H1 (cell line): ENCODE data around the gene TP53. TPM values are rescaled to one million over a fixed set of nuclear protein-coding genes. Genes with fewer than 3 reads are reported as not detected.

ENCODE experiments used
- CTCF ChIA-PET: fragments of 300-600 bp; sonication (Branson Sonifier 250); formaldehyde crosslinking; loops from one replicate; lab custom pipeline; 2021; ENCODE audit not compliant: partially characterized antibody; lab: Charles Lee
- POLR2A ChIA-PET: fragments of 300-600 bp; sonication (Branson Sonifier 250); formaldehyde crosslinking; loops from one replicate; lab custom pipeline; 2021; ENCODE audit warnings: inconsistent platforms; ENCODE audit not compliant: partially characterized antibody; lab: Charles Lee
- DNase-seq, 2 experiments: peaks; one replicate each; pipeline versions ENCODE4 v3.0.0 to v3.0.0-alpha.2; 2010 to 2022; ENCODE audit warnings: low spot score in 2 of 2, low read depth in 1 of 2, mixed read lengths in 1 of 2
- FAIRE-seq: peaks from 2 replicates; lab custom pipeline; 2011; peaks lifted over from hg19 to GRCh38; lab: Jason Lieb, UNC
- H2AFZ ChIP-seq: 2 replicates; pipeline ENCODE4 v1.8.1; 2012; ENCODE audit warnings: low read length, inconsistent platforms
- H2AK5ac ChIP-seq: 2 replicates; pipeline ENCODE4 v1.6.1; 2013; ENCODE audit warnings: low read depth, low read length
- H2BK120ac ChIP-seq: replicated peaks from 2 replicates; pipeline ENCODE3; 2013; ENCODE audit warnings: low read depth, low read length, inconsistent platforms
- H2BK12ac ChIP-seq: 2 replicates; pipeline ENCODE4 v1.6.1; 2013; ENCODE audit warnings: low read depth, low read length
- H2BK15ac ChIP-seq: 2 replicates; pipeline ENCODE4 v1.6.1; 2013; ENCODE audit warnings: low read length
- H2BK20ac ChIP-seq: 2 replicates; pipeline ENCODE4 v1.6.1; 2013; ENCODE audit warnings: low read length
- H2BK5ac ChIP-seq: 2 replicates; pipeline ENCODE4 v1.6.1; 2013; ENCODE audit warnings: low read depth, low read length
- H3K14ac ChIP-seq: 2 replicates; pipeline ENCODE4 v1.6.1; 2013; ENCODE audit warnings: inconsistent platforms; ENCODE audit not compliant: insufficient read length
- H3K18ac ChIP-seq: 2 replicates; pipeline ENCODE4 v1.6.1; 2013; ENCODE audit warnings: low read length; ENCODE audit errors: extremely low read depth
- H3K23ac ChIP-seq: 2 replicates; pipeline ENCODE4 v1.6.1; 2013; ENCODE audit warnings: inconsistent platforms; ENCODE audit not compliant: insufficient read length
- H3K23me2 ChIP-seq: 2 replicates; pipeline ENCODE4 v1.6.1; 2013; ENCODE audit warnings: low read depth, low read length
- H3K27ac ChIP-seq: 2 replicates; pipeline ENCODE4 v1.6.1; 2011; ENCODE audit warnings: low read depth, low read length, inconsistent platforms
- H3K27me3 ChIP-seq, 4 experiments: replicated peaks in 1 of 4; 1 replicate in 1 of 4; 2 replicates in 3 of 4; pipeline versions ENCODE4 v1.6.1 to v1.8.1; 2011 to 2013; ENCODE audit warnings: low read length in 3 of 4, mild to moderate bottlenecking in 3 of 4, inconsistent platforms in 2 of 4, mixed read lengths in 2 of 4, moderate library complexity in 1 of 4; ENCODE audit not compliant: control insufficient read depth in 3 of 4, insufficient read depth in 3 of 4; ENCODE audit errors: extremely low read depth in 1 of 4
- H3K36me3 ChIP-seq, 4 experiments: 2 replicates each; pipeline versions ENCODE4 v1.6.1 to v1.8.1; 2011 to 2013; ENCODE audit warnings: mild to moderate bottlenecking in 4 of 4, low read length in 3 of 4, moderate library complexity in 2 of 4, control low read depth in 1 of 4, inconsistent platforms in 1 of 4; ENCODE audit not compliant: insufficient read depth in 4 of 4, control insufficient read depth in 2 of 4
- H3K4ac ChIP-seq: replicated peaks from 2 replicates; pipeline ENCODE3; 2013; ENCODE audit warnings: low read length, low read depth, mixed read lengths, inconsistent platforms; ENCODE audit not compliant: insufficient read length
- H3K4me1 ChIP-seq, 4 experiments: replicated peaks in 1 of 4; 1 replicate in 1 of 4; 2 replicates in 3 of 4; pipeline versions ENCODE4 v1.6.1 to v1.8.1; 2011 to 2013; ENCODE audit warnings: low read length in 3 of 4, inconsistent platforms in 2 of 4, mixed read lengths in 1 of 4; ENCODE audit not compliant: insufficient read depth in 4 of 4, control insufficient read depth in 3 of 4
- H3K4me2 ChIP-seq, 2 experiments: 2 replicates each; pipeline versions ENCODE4 v1.6.1 to v1.8.1; 2011 to 2013; ENCODE audit warnings: low read depth in 2 of 2, low read length in 2 of 2, control low read depth in 1 of 2, inconsistent platforms in 1 of 2, mild to moderate bottlenecking in 1 of 2; ENCODE audit not compliant: insufficient read depth in 1 of 2
- H3K4me3 ChIP-seq, 4 experiments: fragments of 200-600, 300-600 bp in 1 of 4; sonication (generic), shearing (Covaris generic), sonication (Bioruptor Twin) in 1 of 4; 2 replicates each; pipeline versions ENCODE4 v1.5.1 to v1.8.1; 2011 to 2016; ENCODE audit warnings: low read length in 4 of 4, low read depth in 3 of 4, control low read depth in 2 of 4, inconsistent platforms in 2 of 4, mild to moderate bottlenecking in 2 of 4, mixed read lengths in 1 of 4, moderate library complexity in 1 of 4; ENCODE audit not compliant: insufficient read depth in 2 of 4; ENCODE audit errors: extremely low read depth in 1 of 4
- H3K56ac ChIP-seq: replicated peaks from 2 replicates; pipeline ENCODE3; 2013; ENCODE audit warnings: low read depth, mild to moderate bottlenecking, mixed read lengths, low read length, inconsistent platforms; ENCODE audit not compliant: insufficient read length
- H3K79me1 ChIP-seq: 2 replicates; pipeline ENCODE4 v1.6.1; 2013; ENCODE audit warnings: low read depth, low read length, control low read depth
- H3K79me2 ChIP-seq, 2 experiments: 2 replicates each; pipeline versions ENCODE4 v1.6.1 to v1.8.1; 2012 to 2013; ENCODE audit warnings: low read length in 2 of 2, mild to moderate bottlenecking in 2 of 2, inconsistent platforms in 1 of 2; ENCODE audit not compliant: insufficient read depth in 2 of 2, control insufficient read depth in 1 of 2
- H3K9ac ChIP-seq, 4 experiments: replicated peaks in 1 of 4; 1 replicate in 1 of 4; 2 replicates in 3 of 4; pipeline versions ENCODE4 v1.6.1 to v1.8.1; 2011 to 2013; ENCODE audit warnings: low read depth in 3 of 4, low read length in 3 of 4, control low read depth in 2 of 4, mild to moderate bottlenecking in 2 of 4, moderate library complexity in 2 of 4, inconsistent platforms in 1 of 4; ENCODE audit errors: extremely low read depth in 1 of 4
- H3K9me3 ChIP-seq, 2 experiments: 2 replicates each; pipeline versions ENCODE4 v1.6.1 to v1.8.1; 2012 to 2013; ENCODE audit warnings: mild to moderate bottlenecking in 2 of 2, moderate library complexity in 2 of 2, control low read depth in 1 of 2, inconsistent platforms in 1 of 2, low read depth in 1 of 2, low read length in 1 of 2, mixed read lengths in 1 of 2; ENCODE audit not compliant: insufficient read depth in 2 of 2
- H4K20me1 ChIP-seq, 2 experiments: replicated peaks in 1 of 2; 2 replicates each; pipeline versions ENCODE3 to v1.8.1; 2011 to 2013; ENCODE audit warnings: inconsistent platforms in 2 of 2, low read length in 2 of 2, mild to moderate bottlenecking in 1 of 2; ENCODE audit not compliant: insufficient read depth in 2 of 2, control insufficient read depth in 1 of 2
- H4K5ac ChIP-seq: 2 replicates; pipeline ENCODE4 v1.6.1; 2013; ENCODE audit warnings: low read length, low read depth, mixed read lengths, inconsistent platforms; ENCODE audit not compliant: insufficient read length
- H4K8ac ChIP-seq: 2 replicates; pipeline ENCODE4 v1.8.0; 2013; ENCODE audit warnings: mild to moderate bottlenecking, moderate library complexity, low read length, inconsistent platforms; ENCODE audit not compliant: insufficient read depth; ENCODE audit errors: extremely low read depth
- H4K91ac ChIP-seq: replicated peaks from 2 replicates; pipeline ENCODE3; 2013; ENCODE audit warnings: low read length, mixed read lengths, inconsistent platforms; ENCODE audit not compliant: insufficient read length
- BCL11A ChIP-seq, 2 experiments: IDR thresholded peaks; one replicate each; pipeline ENCODE4 v1.6.1; 2011; ENCODE audit warnings: low read depth in 2 of 2, low read length in 2 of 2, mild to moderate bottlenecking in 2 of 2
- BRCA1 ChIP-seq: IDR thresholded peaks from 2 replicates; pipeline ENCODE4 v1.6.1; 2012; ENCODE audit warnings: low read depth, low read length, improper control_type of control experiment
- E2F6 ChIP-seq: IDR thresholded peaks from 2 replicates; pipeline ENCODE4 v1.6.1; 2012; ENCODE audit warnings: inconsistent platforms
- MAFK ChIP-seq: IDR thresholded peaks from 2 replicates; pipeline ENCODE4 v1.6.1; 2012; ENCODE audit warnings: low read depth, mild to moderate bottlenecking, improper control_type of control experiment, low read length
- NANOG ChIP-seq: IDR thresholded peaks from 2 replicates; pipeline ENCODE4 v1.6.1; 2011; ENCODE audit warnings: low read length, low read depth, mild to moderate bottlenecking, inconsistent platforms; ENCODE audit not compliant: insufficient read depth, poor library complexity, severe bottlenecking
- NRF1 ChIP-seq: IDR thresholded peaks from 2 replicates; pipeline ENCODE4 v1.6.1; 2011; ENCODE audit warnings: mild to moderate bottlenecking, low read depth, low read length, improper control_type of control experiment
- POLR2A ChIP-seq, 2 experiments: IDR thresholded peaks; 1 replicate in 1 of 2; 2 replicates in 1 of 2; pipeline ENCODE4 v1.6.1; 2011; ENCODE audit warnings: low read depth in 2 of 2, low read length in 2 of 2, mild to moderate bottlenecking in 2 of 2; ENCODE audit errors: control extremely low read depth in 1 of 2
- RXRA ChIP-seq: IDR thresholded peaks from 2 replicates; pipeline ENCODE4 v1.6.1; 2011; ENCODE audit warnings: low read depth, mild to moderate bottlenecking, low read length, moderate library complexity; ENCODE audit not compliant: insufficient read depth
- SAP30 ChIP-seq: fragments of 300-600 bp; sonication (generic); IDR thresholded peaks from 2 replicates; pipeline ENCODE4 v1.7.1; 2012; ENCODE audit warnings: low read length, moderate library complexity, mild to moderate bottlenecking, inconsistent platforms; ENCODE audit not compliant: insufficient read depth, insufficient replicate concordance
- TEAD4 ChIP-seq: IDR thresholded peaks from 2 replicates; pipeline ENCODE4 v1.6.1; 2012; ENCODE audit warnings: low read depth, low read length, inconsistent platforms, mixed read lengths
- WGBS, 2 experiments: shearing (Covaris generic) in 1 of 2; methylation state at CpG; one replicate each; pipeline versions ENCODE4 v1.1.6 to v1.1.7; 2013 to 2015; ENCODE audit warnings: low lambda C conversion rate in 2 of 2, mixed read lengths in 2 of 2, inconsistent platforms in 1 of 2, low coverage in 1 of 2, missing lambda C conversion rate in 1 of 2; ENCODE audit not compliant: insufficient replicate concordance in 2 of 2, insufficient coverage in 1 of 2, insufficient read length in 1 of 2; ENCODE audit errors: extremely low coverage in 1 of 2, missing lambda C conversion rate in 1 of 2; 5-methylcytosine and 5-hydroxymethylcytosine counted together
- polyA plus RNA-seq, 7 experiments: library from polyadenylated mRNA; depleted of rRNA in 3 of 7; stranded (reverse) in 5 of 7; unstranded in 2 of 7; fragments of >200 nt in 5 of 7; fragments of 200-250 nt in 2 of 7; gene quantifications; 1 replicate in 5 of 7; 2 replicates in 1 of 7; 4 replicates in 1 of 7; pipeline versions ENCODE4 v1.2.1 to v1.2.3, GENCODE V29; 2011 to 2013; ENCODE audit warnings: missing spikeins in 2 of 7, mixed read lengths in 2 of 7
- total RNA-seq: library from RNA; stranded (reverse); fragmentation: NEBNext Ultra II Directional; extraction: Animal tissue kit (Norgen Biotek cat#: 25700); gene quantifications from 2 replicates; pipeline ENCODE4 v1.2.1, GENCODE V29; 2021

Gene TP53
- total and polyA plus RNA-seq, 2 of the 8 experiments (the other 6 are each of a cell fraction or from before 2014, with no cell fraction given) = 143 to 198 TPM

- Histone ChIP-seq H3K9ac (no peak overlapping the region), H3K18ac (no peak overlapping the region), H3K23ac (no peak overlapping the region), H3K23me2 (no peaks in the 10 kb centered on the region), H3K27ac (no peak overlapping the region), H2BK5ac (no peak overlapping the region), H4K20me1 (no peaks in the 10 kb centered on the region), H2BK120ac (no peak overlapping the region), H3K14ac (no peak overlapping the region), H3K79me1 (no peaks in the 10 kb centered on the region), H4K5ac (no peak overlapping the region), H3K56ac (no peak overlapping the region), H3K4ac (no peak overlapping the region), H4K91ac (no peak overlapping the region), H3K4me2 (no peak overlapping the region), H2BK15ac (no peak overlapping the region), H3K27me3 (no peaks in the 10 kb centered on the region), H3K9me3 (peaks cover 1 to 2% of the 10 kb centered on the region in 2 experiments; a peak in 2 of 4 replicates), H2BK12ac (no peak overlapping the region), H2BK20ac (no peak overlapping the region), H2AFZ (no peak overlapping the region), H3K4me3 (no peak overlapping the region), H3K36me3 (peaks cover 16 to 55% (median 39%) of the 10 kb centered on the region in 4 experiments), H3K79me2 (no peaks in the 10 kb centered on the region), H4K8ac (no peak overlapping the region), H2AK5ac (no peak overlapping the region), H3K4me1 (0 out of 7 replicates have a peak, but pooled peaks cover 0 to 2% (median 0%) of the 10 kb centered on the region in 4 experiments)
- FAIRE-seq (no peak), DNase-seq (no peak)
- ChIA-PET CTCF (interaction anchor here (1.1 to 15.7 kb wide), 3 partner anchors 11 to 32 kb away, joined by 4 to 332 read pairs (median 198); partner anchors contain the start of genes ATP1B2 and SHBG), POLR2A (interaction anchor here (0.6 to 79.4 kb wide), 5 partner anchors 2 to 1672 kb away, joined by 3 to 2272 read pairs (median 12); partner anchors contain the start of genes ATP1B2, FXR2, SAT2 and SHBG)
- 90% methylated on average over 7 of the region's 7 CpGs; no CpG with 5 or more reads in 1 of the 2 experiments for WGBS, 2 experiments
- TF ChIP-seq TEAD4 (no peak), RXRA (no peak), BCL11A (IDR thresholded peaks at IDR 0.05; ENCODE audit: low read depth in 2 of 2, low read length in 2 of 2) (no peak), NANOG (no peak), E2F6 (no peak), NRF1 (no peak), SAP30 (no peak), POLR2A (IDR thresholded peaks at IDR 0.05; ENCODE audit: control extremely low read depth in 1 of 2, low read depth in 2 of 2, low read length in 2 of 2) (no peak), MAFK (no peak), BRCA1 (no peak)
Observed at GRCh38 chr17:7668482-7668881, 18.8 kb downstream of the TP53 start.
